Activated CD8-positive, alpha-beta memory T cell treated with anti-CD3 and anti-CD28 coated beads for 36 hours (primary cell): Measurements from ENCODE around the gene PIGBOS1. TPM values are rescaled to one million over a fixed set of nuclear protein-coding genes. Genes with fewer than 3 reads are reported as not detected.
"Not testable (repeated sequence)": the region's sequence is repeated elsewhere in the genome, so short reads cannot be mapped to it uniquely, and the experiment has no call there.

Experiments
- CTCF ChIA-PET: fragments of 350-600 bp; sonication (Branson Sonifier 250); formaldehyde crosslinking; loops from one replicate; lab custom pipeline; 2021; ENCODE audit warnings: antibody characterized with exemption; lab: Charles Lee
- POLR2A ChIA-PET: fragments of 350-600 bp; sonication (Branson Sonifier 250); formaldehyde crosslinking; loops from one replicate; lab custom pipeline; 2021; ENCODE audit warnings: antibody characterized with exemption; lab: Charles Lee
- total RNA-seq, 2 experiments: library from RNA; stranded (reverse); gene quantifications; one replicate each; pipeline ENCODE4 v1.2.3, GENCODE V29; 2021

PIGBOS1 gene
- total RNA-seq, 2 experiments from 2014 or later: 10.6 to 11.9 TPM

DNA sequence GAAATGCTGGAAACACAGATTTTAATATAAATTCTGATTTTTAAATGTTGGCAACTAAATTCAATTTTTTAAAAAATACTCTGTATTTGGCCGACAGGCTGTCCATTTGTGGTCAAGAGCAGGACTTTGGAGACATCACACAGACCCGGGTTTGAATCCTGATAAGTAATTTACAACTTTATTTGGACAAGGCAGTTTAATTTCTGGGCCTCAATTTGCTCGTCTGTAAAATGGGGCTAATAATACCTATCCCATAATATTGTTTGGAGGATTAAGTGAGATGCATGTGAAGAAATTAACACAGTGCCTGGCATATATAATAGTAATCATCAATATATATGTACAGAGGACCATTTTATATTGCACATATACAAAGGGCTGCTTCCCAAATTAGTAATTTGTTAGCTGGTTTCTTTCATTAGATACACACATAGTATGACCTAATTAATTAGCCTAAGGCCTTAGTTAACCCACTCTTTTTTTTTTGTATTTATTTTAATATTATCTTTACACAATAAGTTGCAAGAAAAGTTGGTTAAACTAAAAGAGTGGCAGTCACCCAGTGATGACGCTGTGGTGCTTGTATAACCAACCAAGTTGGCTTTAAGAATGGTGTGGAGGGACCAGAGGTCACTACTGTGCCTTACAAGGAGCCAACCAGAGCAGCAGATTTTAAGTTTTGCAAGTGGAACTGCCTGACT is 764 bp upstream of the PIGBOS1 start:
- ChIA-PET CTCF (interaction anchor here (1.1 to 1.2 kb wide), 3 partner anchors 20 to 120 kb away, joined by 3 read pairs; no protein-coding TSS in a partner anchor), POLR2A (interaction anchor here (0.9 to 1.3 kb wide), 4 partner anchors 39 to 123 kb away, joined by 3 to 5 read pairs (median 4); partner anchors contain the start of genes CCPG1, PIERCE2 and RSL24D1)

DNA sequence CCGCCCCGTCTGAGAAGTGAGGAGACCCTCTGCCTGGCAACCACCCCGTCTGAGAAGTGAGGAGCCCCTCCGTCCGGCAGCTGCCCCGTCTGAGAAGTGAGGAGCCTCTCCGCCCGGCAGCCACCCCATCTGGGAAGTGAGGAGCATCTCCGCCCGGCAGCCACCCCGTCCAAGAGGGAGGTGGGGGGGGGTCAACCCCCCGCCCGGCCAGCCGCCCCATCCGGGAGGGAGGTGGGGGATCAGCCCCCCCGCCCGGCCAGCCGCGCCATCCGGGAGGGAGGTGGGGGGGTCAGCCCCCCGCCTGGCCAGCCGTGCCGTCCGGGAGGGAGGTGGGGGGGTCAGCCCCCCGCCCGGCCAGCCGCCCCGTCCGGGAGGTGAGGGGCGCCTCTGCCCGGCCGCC is 16.1 kb downstream of the PIGBOS1 start:
- CTCF ChIA-PET, POLR2A ChIA-PET: not testable (repeated sequence)

DNA sequence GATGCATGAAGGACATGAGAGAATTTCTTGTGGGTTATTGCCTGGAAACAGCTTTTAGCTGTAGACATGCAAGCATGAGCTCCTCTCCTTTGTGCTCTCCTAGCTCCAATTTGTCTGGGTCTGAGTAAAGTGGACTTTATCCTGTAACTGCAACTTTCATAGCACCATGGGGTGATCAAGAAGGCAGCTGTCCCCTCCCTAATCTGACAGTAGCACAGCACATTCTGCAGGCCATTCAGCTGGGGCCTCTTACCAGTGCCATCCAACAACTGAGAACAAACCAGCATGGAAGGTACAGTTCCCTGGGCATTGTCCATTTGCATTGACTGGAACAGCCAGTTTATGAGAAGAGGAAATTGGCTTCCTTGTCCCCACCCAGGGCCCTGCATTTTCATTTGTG is 21.6 kb downstream of the PIGBOS1 start:
- ChIA-PET POLR2A (no interaction called here), CTCF (interaction anchor here (1.0 kb wide), 1 partner anchor 15 kb away, joined by 3 read pairs; no protein-coding TSS in a partner anchor)

DNA sequence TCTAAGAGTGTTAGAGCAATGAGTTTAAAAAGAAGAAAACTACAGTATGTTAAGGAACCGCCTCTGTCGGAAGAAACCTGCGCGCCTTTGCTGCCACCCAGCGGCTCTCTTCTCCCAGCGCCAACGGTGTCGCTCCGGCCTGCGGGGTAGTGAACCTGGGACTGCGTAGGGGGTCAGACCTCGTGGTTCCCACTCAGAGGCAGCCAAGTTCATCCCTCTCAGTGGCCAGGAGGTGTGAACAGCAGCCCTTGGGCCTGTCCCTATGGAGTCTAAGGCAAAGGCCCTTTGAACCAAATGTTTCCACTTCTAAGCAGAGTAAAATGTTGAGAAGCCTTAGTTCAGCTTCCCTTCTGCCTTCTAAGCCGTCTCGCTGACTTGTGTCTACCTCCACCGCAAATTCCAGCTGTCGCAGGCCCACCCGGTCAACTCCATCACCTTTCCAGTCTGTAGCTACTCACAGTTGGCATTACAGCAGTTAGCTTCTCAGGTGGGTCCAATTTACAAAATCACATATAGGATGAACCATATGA is 28.3 kb downstream of the PIGBOS1 start:
- CTCF ChIA-PET: interaction anchor here (0.6 to 1.2 kb wide), 5 partner anchors 28 to 74 kb away, joined by 3 to 11 read pairs (median 3); partner anchors contain the start of genes PIGB and PIGBOS1
- POLR2A ChIA-PET: interaction anchor here (0.5 to 0.7 kb wide), 3 partner anchors 38 to 140 kb away, joined by 3 to 11 read pairs (median 4); no protein-coding TSS in a partner anchor

DNA sequence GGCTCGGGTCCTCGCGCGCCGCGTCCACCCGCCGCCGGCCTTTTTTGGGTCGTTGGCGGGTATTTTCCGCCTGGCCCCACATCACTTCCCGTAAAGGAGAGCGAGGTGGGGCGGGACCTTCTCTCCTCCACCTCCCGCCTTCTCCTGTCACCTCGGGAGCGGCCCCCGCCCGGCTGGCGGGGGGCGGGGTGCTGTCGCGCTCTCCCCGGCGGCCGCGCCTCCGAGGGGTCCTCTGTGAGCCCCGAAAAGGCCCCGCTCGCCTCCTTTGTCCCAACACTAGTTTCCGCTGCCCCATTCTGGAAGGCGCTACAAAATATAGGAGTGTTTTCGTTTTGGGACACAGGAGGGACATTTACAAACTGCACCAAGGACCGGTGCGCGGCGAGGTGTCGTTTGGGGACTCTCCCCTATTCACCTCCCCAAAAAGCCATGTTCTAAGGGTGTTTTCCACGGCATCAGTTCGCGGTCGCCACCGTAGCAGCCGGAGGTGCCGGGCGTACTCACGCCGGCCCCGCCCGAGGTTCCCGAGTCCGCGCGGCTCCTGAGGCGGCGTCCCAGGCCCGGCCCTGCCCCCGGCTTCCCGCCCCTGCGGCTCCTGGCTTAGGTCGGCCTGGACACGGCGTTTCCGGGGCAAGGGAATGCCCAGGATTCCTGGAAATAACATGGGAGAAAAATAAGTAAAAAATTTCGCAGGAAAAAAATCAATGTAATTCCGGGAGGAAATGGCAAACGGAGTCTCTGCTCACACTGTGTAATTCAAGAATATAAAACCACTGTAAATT is 29.0 kb downstream of the PIGBOS1 start, which contains the start of gene RAB27A:
Gene RAB27A (minus strand): TSS at position 68 of the 782 bp plus-strand sequence. CDS start 54,879 bp downstream, outside the sequence.
- CTCF ChIA-PET: interaction anchor here (0.9 kb wide), 1 partner anchor 37 kb away, joined by 3 read pairs; no protein-coding TSS in a partner anchor
- POLR2A ChIA-PET: interaction anchor here (0.7 to 0.9 kb wide), 2 partner anchors 69 to 72 kb away, joined by 3 read pairs; no protein-coding TSS in a partner anchor

DNA sequence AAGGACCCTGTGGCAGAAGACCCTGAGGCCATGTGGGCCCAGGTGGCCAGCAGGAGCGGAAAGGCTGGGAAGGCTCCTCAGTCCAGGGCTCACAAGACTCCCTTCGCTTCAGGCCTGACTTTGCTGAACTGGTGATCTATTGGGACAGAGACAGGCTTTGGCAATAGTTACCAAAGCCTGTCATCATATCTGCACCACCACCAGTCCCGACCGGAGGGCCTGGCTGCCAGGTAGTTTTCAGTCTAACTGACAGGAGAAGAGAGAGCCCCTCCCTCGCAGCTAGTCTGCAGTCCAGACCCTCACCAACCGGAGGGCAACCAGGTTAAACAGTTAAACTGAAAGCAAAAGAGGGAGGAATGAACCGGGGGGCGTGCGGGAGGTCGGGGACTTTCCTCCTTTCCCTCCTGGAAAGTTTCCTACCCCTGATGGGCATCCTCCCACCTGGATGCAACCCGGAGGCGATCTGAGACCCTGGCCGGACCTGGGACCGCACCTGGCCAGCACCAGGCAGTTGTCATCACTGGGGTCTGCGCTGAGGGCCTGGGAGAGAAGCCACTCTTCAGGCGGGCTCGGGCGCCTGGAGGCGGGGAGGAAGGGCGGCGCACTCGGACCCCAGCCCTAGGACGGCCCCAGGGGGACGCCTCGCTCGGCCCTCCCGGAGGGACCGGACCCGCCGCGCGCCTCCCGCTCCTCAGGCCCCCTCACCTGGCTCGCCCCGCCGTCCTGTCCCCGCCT is 29.7 kb downstream of the PIGBOS1 start:
- ChIA-PET CTCF (no interaction called here), POLR2A (interaction anchor here (0.7 to 2.4 kb wide), 3 partner anchors 51 to 71 kb away, joined by 3 to 12 read pairs (median 3); no protein-coding TSS in a partner anchor)

DNA sequence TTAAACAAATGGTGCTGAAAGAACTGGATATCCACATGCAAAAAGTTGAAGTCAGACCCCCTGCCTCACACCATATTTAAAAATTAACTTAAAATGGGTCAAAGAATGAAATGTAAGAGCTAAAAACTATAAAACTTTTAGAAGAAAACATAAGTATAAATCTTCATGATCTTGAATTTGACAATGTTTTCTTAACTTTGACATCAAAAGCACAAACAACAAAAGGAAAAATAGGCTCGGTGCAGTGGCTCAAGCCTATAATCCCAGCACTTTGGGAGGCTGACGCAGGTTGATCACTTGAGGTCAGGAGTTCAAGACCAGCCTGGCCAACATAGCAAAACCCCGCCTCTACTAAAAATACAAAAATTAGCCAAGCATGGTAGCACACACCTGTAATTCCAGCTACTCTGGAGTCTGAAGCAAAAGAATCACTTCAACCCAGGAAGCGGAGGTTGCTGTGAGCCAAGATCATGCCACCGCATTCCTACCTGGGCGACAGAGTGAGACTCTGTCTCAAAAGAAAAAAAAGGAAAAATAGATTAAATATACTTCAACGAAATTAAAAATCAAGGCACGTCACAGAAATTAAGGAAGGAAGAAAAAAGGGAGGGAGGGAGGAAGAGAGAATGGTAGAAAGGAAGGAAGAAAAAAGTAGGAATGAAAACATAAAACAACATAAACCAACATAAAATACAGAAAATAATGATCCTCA is 30.8 kb downstream of the PIGBOS1 start:
- POLR2A ChIA-PET: interaction anchor here (1.1 to 2.4 kb wide), 6 partner anchors 10 to 67 kb away, joined by 3 to 12 read pairs (median 6); no protein-coding TSS in a partner anchor
- CTCF ChIA-PET: interaction anchor here (0.8 to 3.3 kb wide), 5 partner anchors 11 to 70 kb away, joined by 3 to 8 read pairs (median 3); no protein-coding TSS in a partner anchor

DNA sequence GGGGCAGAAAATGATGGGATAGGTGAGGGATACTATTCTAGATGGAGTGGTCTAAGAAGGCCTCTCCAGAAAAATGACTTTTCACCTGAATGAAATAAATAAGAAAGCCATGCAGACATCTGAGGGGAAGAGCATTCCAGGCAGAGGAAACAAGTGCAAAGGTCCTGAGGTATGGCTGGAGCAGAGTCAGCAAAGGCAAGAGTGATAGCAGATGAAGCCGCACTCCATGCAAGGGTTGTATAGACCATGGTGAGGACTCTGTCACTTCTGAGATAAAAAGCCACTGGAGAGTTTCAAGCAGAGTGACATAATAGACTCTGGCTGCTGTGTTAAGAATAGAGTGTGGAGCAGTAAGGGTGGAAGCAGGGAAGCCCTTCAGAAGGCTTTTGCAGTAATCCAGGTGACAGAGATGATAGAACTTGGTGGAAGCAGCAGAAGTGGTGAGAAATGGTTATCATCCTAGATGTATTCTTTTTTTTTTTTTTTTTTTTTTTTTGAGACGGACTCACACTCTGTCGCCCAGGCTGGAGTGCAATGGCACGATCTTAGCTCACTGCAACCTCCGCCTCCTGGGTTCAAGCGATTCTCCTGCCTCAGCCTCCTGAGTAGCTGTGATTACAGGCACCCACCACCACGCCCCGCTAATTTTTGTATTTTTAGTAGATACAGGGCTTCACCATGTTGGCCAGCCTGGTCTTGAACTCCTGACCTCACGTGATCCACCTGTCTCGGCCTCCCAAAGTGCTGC is 32.3 kb downstream of the PIGBOS1 start:
- CTCF ChIA-PET: interaction anchor here (1.2 to 3.3 kb wide), 2 partner anchors 10 to 21 kb away, joined by 3 to 8 read pairs; no protein-coding TSS in a partner anchor

DNA sequence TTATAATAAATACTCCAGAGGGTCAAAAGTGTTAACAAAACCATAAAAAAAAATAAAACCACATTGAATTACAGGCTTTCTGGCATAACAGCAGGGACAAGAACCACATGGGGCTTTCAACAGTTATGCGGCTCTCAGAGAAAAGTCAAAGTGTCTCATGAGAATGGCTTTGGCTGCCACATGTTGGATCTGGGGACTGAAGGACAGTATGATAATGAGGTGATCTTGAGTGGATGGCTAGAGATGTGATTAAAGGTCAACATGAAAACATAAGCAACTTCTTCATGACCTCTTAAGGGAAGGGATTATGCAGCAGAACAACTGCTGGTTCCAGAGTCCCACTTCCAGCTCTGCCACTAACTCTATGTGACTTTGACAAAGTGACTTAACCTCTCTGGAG is 34.5 kb downstream of the PIGBOS1 start:
- CTCF ChIA-PET: interaction anchor here (2.2 kb wide), 1 partner anchor 14 kb away, joined by 10 read pairs; no protein-coding TSS in a partner anchor
- POLR2A ChIA-PET: interaction anchor here (0.8 to 1.5 kb wide), 3 partner anchors 17 to 66 kb away, joined by 4 to 6 read pairs (median 5); no protein-coding TSS in a partner anchor

More for the DNA sequence above, 32.3 kb downstream of the PIGBOS1 start:
- POLR2A ChIA-PET: interaction anchor here (0.9 to 2.4 kb wide), 9 partner anchors 9 to 89 kb away, joined by 3 to 22 read pairs (median 9); partner anchors contain the start of gene RSL24D1

DNA sequence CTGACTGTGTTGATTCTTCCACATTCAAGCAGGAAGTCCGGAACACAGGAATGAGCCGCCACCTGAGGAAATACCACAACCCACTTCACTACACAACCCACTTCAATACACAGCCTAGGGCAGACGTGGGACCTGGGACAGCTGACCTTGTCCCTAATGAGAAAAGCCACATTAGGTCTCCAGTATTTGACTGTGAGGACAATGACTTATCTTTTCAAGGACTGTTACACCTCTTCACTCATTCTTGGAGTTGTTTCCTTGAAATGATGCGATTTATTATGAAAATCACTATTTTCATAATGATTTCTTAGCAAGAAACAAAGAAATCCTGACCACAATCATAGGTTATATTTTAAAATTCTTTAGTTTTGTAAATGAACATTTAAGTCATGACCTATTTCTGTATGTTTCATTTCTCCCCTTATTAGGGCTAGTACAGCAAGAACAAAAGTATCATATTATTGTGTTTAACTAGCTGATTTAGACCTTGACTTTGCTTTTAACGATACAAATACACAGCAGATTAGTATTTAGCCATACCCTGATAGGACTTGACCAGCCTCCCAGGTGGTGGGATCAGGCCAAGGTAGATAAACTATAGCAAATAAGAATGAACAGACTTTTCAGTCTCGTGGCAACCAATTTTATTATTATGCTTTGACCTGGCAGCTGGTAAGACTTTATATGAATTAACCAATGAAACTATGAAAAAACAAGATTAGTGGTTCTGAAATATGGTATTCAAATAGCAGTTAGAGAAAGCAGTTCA is 35.4 kb downstream of the PIGBOS1 start:
- POLR2A ChIA-PET: interaction anchor here (0.6 to 1.2 kb wide), 5 partner anchors 46 to 87 kb away, joined by 3 to 5 read pairs (median 4); partner anchors contain the start of gene RSL24D1
- CTCF ChIA-PET: interaction anchor here (1.1 to 2.2 kb wide), 2 partner anchors 14 to 66 kb away, joined by 4 to 10 read pairs; no protein-coding TSS in a partner anchor

DNA sequence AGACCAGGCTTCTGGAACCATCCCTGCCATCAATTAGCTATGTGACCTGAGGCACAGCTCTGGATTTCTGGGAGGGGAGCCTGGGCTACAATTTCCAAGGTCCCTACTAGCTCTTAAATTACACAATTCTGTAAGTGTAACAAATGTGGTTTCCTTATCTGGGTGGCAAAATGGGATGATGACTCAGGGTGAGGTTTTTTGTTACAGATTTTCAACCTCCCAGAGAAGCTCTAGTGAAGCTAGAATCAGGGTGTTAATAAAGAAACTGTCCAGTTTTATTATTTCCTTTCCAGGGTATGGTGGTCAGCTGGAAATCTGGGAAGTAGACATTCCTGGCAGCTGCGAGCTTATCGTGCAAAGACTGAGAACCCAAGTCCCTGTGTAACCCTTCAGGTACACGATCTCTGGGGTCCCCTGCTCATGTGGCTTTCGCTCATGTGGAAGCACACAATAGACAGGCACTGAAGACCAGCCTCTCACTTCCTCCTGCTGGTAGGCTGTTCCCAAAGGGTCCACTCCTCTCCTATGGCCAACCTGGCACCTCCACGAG is 36.6 kb downstream of the PIGBOS1 start:
- CTCF ChIA-PET: interaction anchor here (0.8 to 1.6 kb wide), 6 partner anchors 11 to 65 kb away, joined by 3 to 4 read pairs (median 3); no protein-coding TSS in a partner anchor
- POLR2A ChIA-PET: interaction anchor here (0.7 to 2.3 kb wide), 9 partner anchors 10 to 64 kb away, joined by 3 to 8 read pairs (median 5); no protein-coding TSS in a partner anchor

DNA sequence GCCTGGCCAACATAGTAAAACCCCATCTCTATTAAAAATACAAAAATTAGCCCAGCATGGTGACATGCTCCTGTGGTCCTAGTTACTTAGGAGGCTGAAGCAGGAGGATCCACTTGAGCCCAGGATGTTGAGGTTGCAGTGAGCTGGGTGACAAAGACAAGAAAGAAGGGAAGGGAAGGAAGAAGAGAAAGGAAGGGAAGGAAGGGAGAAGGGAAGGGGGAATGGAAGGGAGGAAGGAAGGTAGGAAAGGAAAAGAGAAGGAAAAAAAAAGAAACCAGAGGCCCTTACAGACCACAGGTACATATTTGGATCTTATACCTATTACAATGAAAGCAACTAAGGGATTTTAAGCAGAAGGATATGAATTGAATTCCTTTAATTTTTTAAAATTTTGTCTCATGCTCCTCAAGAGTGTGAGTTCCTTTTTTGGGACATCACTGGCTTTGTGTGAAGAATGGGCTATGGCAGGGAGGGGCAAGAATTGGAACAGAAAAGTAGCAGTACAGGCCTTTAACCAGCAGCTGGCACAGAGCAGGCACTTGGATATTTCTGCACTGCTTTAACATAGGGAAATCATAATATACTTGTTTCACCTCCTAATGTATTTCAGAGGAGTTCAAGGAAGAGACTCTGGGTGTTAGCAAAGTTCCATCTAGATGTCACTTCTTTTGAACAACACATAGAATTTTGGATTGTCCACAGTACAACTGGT is 37.2 kb downstream of the PIGBOS1 start:
- POLR2A ChIA-PET: interaction anchor here (0.7 to 2.3 kb wide), 10 partner anchors 9 to 63 kb away, joined by 3 to 8 read pairs (median 4); no protein-coding TSS in a partner anchor
- CTCF ChIA-PET: interaction anchor here (0.6 to 1.6 kb wide), 7 partner anchors 10 to 64 kb away, joined by 3 to 4 read pairs (median 3); no protein-coding TSS in a partner anchor

DNA sequence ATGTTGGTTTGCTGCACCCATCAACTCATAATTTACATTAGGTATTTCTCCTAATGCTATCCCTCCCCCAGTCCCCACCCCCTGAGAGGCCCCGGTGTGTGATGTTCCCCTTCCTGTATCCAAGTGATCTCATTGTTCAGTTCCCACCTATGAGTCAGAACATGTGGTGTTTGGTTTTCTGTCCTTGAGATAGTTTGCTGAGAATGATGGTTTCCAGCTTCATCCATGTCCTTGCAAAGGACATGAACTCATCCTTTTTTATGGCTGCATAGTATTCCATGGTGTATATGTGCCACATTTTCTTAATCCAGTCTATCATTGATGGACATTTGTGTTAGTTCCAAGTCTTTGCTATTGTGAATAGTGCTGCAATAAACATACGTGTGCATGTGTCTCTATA is 38.3 kb downstream of the PIGBOS1 start:
- CTCF ChIA-PET: interaction anchor here (1.1 to 1.2 kb wide), 2 partner anchors 11 to 52 kb away, joined by 3 to 4 read pairs; no protein-coding TSS in a partner anchor
- POLR2A ChIA-PET: interaction anchor here (1.0 to 5.3 kb wide), 5 partner anchors 8 to 61 kb away, joined by 3 to 39 read pairs (median 5); no protein-coding TSS in a partner anchor

DNA sequence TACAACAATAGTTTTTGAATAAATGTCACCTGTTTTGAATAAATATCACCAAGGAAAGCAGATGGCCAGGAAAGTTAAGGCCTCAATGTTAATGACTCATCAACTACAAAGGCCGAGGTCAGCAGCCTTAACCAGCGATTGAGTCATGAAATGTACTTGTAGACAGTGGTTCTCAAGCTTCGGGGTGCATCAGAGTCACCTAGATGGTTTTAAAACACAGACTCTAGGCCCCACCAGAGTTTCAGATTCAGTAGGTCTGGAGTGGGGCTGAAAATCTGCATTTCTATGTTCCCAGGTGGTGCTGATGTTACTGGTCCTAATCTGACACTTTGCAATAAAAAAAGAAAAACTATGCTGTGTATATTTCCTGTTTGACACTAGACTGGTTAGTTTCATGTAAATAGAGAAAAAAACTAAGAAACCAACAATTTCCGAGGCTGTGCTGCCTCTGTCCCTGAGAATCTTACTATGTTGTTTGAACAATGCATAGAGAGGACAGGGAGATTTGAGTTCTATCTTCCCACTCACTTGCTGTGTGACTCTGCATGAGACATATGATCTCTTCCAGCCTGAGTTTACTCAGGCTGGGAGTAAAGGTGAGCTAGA is 39.1 kb downstream of the PIGBOS1 start:
- ChIA-PET POLR2A (interaction anchor here (0.6 to 5.3 kb wide), 5 partner anchors 12 to 60 kb away, joined by 3 to 39 read pairs (median 5); no protein-coding TSS in a partner anchor), CTCF (interaction anchor here (1.1 to 2.1 kb wide), 4 partner anchors 11 to 62 kb away, joined by 3 to 4 read pairs (median 4); no protein-coding TSS in a partner anchor)
